HG03378 (cell line): Measurements from ENCODE around the gene SERTAD2.

ENCODE experiments used
- ATAC-seq: cut with Tn5 transposase; IDR thresholded peaks from one replicate; pipeline ENCODE4 v1.9.1; 2021; ENCODE audit warnings: mild to moderate bottlenecking, moderate library complexity; ENCODE audit not compliant: unreplicated experiment

Gene SERTAD2

DNA sequence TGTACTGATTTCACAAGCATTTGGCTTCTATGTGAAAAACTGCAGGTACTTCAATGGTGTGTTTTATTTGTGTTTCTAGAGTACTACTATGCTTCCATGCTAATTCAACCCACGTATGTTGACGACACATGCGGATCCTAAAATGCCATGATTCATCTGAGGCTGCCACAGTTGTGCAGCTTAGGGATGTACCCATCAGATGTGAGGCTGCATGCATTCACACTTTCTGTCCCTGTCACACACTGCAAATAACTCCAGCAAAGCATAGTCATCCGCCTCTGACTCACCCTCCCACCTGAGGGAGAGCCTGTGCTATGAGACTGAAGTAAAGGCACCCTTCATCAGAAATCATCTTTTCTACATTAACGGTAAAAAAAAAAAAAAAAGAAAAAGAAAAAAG is 22.1 kb upstream of the SERTAD2 start:
- no peak for ATAC-seq

DNA sequence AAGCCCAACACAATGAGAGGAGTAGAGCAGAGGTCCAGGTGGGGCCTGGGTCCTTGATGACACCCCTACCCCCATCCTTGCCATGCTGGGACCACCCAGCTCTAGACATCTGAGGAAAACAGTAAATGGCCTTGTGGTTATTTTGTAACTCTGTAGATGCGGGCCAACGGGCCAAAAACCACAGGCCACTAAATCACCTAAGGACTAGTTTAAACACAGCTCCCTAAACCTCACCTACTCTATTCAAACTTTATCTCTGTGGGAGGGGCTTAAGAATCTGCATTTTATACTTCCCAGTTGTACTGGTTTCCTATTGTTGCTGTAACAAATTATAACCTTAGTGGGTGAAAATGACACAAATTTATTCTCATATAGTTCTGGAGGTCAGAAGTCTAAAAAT is 19.0 kb upstream of the SERTAD2 start:
- no peak for ATAC-seq

DNA sequence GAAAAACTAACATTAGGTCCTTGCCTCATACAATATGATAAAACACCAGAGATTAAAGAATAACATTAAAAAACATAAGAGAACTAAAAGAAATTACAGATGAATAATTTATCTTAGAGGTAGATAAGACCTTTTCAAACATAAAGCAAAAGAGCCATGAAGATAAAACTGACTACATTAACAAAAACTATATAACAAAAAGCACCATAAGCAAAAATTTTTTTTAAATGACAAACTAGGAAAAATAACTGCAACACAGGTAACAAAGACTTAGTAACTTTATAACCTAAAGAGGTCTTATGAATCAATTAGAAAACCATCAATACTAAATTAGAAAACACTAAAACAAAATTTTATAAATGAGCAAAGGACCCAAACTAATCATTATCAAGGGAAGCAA is 16.3 kb upstream of the SERTAD2 start:
- ATAC-seq: no peak

DNA sequence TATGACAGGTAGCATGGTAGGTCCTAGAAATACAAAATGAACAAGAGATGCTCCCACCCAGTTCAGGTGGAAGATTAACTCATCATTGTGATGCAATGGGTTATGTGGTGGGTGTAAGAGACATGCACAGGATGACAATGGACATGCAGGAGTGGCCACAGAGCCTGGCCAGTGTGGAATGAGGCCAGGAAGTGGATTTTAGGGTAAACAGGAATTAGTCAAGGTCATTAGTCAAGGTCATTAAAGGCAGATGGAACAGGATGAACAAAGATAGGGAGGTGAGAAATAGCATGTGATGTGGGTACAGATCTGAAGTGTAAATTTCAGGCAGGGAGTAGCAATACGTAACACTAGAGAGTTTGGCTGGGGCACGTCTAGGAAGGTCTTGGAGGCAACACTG is 15.6 kb upstream of the SERTAD2 start:
- ATAC-seq: no peak

DNA sequence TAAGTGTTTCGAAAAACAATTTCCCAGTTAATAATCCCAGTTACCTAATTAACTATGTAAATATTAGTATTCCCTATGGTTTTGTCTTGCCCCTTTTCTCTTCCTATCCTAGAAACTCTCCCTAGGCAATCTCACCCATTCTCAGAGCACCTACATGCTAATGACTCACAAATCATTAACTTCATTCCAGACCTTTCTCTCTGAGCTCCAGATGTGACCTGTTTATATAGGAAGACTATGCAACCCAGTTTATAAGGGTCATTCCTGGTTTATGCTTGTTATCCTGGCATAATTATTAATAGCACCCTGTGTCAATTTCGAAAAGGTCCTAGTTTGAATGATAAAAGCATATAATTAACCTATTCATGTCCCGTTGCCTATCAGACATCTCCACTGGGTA is 14.8 kb upstream of the SERTAD2 start:
- no peak for ATAC-seq

DNA sequence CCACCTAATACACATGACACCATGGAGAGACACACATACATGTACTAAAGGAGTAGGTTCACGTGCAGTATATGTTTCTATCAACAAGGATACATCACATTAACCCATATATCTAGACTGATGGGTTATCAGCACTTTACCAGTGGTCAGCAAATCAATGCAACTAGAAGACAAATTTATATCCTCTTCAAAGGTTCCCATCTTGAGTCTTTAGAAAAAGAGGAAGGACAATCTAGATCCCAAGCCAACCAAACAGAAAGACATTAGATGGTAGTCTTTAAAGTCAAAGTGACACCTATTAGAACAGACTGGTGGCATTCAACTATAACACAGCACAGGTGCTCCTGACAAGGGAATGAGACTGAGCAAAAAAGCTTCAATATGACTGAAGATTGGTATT is 13.8 kb upstream of the SERTAD2 start:
- ATAC-seq: no peak

DNA sequence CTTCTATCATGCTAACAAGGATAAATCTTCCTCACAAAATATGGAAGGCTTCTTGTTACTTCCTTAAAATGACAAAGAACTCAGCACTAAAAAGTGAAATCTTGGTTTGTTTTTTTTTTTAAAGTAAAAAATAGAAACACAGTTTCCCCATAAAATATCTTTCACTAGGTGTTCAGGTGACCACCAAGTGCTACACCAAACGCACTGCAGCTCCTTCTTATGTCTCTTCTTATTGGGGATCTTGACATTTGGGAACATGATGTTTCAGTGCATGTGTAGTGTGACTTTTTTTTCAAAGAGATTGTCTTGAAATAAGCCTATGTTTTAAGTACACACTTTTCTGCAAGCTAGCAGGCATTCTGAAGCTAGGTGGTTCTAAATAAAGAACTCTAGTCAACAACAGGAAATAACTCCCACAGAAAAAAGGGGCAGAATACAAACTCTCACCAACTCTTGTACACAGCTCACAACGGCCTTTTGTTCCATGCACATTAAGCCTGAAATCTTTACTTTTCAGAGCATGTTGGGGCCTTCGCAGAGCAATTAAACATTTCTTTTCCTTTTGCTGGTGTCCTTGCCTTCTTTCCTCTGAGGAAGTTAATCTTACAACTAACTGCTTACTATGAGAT is 13.2 kb upstream of the SERTAD2 start:
- peak; percentile 69 for ATAC-seq

DNA sequence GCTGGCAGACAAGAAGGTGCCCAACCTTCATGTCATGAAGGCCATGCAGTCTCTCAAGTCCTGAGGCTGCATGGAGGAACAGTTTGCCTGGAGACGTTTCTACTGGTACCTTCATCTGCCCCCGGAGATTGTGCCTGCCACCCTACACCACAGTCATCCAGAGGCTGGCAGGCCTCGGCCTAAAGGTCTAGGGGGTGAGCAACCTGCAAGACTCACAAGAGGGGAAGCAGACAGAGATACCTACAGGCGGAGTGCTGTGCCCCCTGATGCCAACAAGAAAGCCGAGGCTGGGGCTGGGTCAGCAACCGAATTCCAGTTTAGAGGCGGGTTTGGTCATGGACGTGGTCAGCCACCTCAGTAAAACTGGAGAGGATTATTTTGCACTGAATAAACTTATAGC is 12.0 kb upstream of the SERTAD2 start:
- ATAC-seq: no peak

DNA sequence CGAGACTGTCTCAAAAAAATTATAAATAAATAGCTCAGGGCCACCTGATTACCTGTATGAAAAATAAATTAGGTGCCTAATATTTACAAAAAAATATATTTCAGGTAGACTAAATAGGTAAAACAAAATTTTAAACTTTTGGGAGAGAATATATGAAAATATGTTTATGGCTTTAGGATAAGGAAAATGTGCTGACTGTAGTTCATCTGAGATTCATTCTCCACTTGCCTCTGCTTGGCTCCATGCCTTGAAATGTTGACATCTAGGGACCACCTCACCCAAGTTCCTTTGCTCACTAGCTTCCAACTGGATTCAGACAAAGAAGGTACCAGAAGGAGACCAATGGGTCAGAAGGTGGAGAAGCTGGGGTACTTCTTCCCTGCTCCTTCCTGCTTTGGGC is 9.7 kb upstream of the SERTAD2 start:
- no peak for ATAC-seq

DNA sequence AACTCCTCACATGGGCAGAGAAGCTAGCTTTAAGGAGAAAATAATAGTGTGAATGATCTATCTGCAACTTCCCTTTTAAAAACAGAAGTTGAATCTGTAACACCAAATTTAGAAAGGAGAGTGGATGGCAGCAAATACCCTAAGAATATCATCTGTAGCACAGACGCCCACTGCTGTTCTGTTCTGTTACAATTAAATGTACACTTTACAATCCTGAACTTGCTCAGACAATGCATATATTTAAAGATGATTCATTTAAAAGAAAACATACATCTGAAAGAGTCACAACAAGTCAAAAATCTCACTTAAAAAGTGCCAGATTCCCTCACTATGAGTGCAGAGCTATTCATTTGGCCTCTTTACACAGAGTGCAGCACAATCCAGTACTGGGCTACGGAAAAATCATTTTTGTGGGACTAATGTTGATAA is 8.0 kb upstream of the SERTAD2 start:
- peak; percentile 41 for ATAC-seq

DNA sequence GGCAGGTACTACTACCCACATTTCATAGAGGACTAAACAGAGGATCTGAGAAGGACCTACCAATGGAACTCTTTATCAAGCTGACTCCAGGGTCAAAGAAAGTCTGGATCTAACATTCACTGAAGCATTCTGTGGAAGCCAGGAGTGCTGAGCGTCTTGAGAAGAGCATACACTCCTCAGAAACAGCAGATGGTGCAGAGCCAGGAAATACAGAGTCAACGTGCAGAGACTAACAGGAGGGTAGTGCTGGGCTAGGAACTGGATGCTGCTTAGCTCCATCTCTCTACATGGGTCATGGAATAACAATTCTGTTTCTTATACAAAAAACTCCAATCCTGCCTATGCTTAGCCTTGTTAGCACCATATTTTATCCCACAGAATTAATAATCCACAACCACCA is 5.5 kb upstream of the SERTAD2 start:
- no peak for ATAC-seq

DNA sequence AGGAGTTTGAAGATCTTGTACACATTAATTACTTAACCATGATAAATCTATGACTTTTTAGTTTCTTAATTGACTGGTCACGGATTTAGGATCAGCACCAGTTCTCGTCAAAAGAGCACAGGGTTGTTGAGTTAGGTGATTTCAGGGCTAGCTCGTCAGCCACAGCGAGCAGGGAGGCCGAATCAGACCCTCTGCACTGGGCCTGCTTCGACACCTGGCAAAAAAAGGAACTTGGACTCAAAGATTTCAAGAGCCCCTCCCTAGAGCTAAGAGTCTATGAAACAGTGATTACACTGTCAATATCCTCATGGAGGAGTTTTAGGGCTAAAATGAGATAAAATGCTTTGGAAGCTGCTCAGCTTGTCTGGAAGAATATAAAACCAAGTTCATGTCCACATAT is 4.6 kb upstream of the SERTAD2 start:
- ATAC-seq: no peak

DNA sequence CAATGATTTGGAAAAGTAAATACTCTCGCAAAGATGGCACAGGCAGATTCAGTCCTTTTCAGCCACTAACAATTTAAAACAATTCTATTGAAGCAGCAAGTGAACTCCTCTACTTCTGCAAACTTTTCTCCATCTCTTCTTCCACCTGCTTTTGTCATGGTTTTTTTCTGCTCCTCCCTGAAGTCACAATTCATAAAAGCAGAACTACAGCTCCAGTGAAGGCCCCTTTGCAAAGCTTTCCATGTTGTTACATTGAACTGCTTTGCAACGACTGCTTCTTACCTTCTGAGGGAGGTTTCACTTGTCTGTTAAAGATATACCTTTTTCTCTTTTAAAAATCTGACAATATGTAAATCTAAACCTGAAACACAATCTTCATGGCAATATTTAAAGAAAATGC is 3.7 kb upstream of the SERTAD2 start:
- no peak for ATAC-seq

DNA sequence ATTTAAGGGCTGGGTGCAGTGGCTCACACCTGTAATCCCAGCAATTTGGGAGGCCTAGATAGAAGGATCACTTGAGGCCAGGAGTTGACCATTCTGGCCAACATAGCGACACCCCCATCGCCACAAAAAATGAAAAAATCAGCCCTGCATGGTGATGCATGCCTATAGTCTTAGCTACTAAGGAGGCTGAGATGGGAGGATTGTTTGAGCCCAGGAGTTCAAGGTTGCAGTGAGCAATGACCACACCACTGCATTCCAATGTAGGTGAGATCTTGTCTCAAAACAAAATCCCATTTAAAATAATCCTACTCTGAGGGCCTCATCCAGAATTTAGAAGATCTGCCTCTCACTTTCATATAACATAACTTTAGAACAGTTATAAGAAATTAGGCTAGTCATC is 2.7 kb upstream of the SERTAD2 start:
- ATAC-seq: no peak

DNA sequence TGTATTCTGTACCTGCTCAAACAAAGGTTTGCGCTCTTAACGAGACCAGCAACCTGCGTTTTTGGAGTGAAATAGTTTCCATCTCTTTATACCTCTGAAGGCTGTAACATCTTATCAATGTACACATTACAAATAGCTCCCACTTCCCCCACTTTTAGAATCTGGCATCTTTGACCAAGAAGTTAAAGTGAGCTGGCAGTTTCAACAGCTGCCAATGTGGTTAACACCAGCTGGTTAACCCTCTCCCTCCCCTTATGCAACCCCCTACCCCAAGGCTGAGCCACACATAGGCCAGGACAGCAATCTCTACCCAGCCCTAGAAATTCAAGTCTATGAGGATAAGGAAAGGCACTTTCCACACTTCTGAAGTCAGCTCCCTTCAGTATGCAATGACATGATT is 2.2 kb upstream of the SERTAD2 start:
- ATAC-seq: no peak

DNA sequence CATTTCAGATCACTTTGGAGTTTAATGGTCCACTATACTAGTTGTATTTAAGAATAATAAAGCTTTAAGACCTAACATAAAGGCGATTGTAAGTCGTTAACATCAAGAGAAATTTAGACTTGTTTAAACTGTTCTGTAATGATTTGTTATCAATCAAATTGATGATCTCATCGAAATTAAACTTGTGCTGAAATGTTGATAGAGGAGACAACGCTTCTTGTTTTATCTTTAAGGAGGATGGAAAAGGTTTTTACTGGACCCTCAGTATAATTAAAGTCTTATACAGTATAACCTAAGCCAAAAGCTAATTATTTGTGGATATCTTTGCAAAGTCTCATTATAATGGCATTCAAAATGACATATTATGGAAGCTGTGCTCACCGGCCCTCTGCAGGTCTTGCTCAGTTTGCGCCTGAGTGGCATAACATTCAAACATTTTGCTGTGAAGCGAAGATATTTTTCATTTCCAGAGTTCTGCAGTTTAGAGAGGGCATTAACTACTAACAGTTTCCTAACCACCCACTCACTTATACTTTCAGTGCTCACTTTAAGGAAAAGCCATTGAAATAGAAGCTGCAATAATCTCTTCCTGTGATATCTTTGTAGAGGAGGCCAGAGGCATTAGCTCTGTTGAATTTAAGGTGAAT is 1.4 kb upstream of the SERTAD2 start:
- ATAC-seq: no peak

DNA sequence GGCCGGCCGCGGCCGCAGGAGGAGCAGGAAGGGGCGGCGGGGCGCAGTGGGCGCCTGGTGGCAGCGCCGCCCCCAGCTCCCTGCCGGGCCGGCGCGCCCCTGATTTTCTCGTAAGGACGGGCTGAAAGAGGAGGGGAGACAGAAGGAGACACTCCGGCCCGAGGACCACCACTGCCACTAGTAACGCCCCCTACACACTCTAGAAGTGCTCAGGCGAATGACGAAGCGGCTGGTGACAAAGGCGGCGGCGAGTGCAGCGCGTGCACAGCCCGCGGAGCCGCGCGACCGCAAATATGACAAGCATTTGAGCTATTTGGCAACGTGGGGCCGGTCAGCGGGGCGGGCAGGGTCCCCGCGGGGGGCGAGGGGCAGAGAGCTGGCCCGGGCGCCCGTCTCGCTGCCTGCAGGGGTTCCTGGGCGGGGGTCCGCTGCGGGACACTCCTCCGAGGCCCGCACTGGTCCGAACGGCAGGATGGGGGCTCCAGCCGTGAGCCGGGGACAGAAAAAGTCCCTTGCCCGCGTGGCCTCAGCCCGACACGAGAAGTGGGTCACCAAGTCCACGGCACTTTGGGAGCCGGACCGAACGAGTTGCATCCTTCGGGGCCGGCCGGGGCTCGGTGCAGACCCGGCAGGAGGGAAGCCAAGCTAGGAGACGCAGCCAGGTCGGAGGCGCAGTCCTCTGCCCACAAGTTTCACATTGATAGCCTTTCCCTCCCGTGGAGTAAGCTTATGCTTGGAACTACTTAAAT is 524 bp upstream of the SERTAD2 start:
- peak; percentile 23 for ATAC-seq

DNA sequence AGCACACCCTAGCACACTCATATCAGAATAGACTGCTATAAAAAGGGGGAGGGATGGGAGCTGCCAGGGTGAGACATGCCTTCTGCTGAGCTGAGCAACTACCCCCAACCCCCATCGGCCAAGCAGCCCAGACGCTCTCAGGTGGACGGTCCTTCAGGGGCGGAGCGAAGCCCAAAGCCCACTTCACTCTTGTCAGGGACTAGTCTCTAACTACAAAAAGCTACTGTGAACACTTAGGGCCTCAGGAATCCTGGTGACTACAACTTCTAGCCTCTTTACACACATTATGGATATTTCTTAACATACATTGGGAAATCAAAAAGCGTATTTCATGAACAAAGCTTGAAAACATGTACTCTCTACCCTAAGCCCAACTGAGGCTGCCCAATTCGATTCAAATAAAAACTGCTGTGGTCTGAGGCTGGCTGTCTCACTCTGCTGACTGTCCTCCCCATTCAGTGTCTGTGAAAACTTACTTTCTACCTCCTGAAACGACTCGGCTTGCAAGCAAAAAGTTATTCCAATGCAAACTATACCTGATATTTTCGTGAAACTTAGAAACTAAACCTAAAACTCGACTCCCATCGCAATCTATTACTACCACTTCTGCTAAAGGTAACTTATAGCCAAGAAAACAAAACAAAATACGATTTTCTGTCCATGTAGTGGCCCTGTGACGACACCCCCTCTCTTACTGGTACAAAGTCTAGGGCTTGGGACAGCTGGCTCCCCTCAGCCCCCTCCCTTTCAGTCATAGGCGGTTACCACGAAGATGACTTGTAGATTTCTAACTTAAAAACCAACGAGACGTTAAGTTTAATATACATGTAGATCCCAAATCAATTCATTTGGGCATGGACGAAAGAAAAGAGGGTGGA is 1.2 kb downstream of the SERTAD2 start:
- no peak for ATAC-seq

DNA sequence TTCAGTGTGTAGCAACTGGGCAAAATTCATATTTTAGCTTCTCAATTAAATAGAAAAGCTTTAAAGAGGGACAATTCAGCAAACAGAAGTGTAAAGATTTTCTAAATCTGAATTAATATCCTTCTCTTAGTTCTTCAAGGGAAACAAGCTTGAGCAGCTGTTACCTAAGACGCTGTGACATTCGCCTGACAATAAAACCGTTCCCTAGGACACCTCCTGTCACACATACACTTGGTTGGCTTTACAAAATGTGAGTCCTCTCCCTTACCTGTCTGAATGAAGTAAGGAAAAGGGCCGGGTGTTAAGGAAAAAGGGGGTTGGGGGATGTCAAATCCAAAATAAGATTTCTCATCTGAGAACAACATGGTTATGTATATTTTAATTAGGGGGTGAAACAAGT is 2.1 kb downstream of the SERTAD2 start:
- ATAC-seq: no peak

DNA sequence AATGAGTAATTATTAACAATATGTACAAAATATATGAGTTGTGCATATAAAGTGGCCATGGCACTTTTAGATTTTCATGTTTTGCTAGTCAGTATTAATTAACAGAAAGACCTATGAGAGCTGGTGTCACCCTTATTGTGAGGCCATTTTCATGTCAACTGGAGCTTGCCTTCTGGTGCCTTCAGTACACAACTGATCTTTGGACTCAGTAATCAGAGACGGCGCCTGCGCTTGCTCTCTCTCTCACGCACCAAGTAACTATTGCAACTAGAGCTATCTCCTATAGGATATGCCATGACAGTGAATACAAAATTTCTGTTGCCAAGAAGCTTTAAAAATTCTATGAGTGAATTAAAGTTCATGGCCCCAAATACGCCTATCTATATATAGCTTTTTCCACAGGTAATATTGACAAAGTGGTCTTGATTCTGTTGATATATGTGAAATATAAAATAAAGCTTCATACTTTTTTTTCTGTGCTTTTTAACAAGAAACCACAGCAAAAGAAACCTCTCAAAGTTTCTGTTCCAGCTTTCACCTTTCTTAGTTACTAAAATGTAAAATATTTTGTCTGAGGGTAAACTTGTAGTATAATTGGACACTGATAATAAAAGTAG is 2.9 kb downstream of the SERTAD2 start:
- no peak for ATAC-seq

DNA sequence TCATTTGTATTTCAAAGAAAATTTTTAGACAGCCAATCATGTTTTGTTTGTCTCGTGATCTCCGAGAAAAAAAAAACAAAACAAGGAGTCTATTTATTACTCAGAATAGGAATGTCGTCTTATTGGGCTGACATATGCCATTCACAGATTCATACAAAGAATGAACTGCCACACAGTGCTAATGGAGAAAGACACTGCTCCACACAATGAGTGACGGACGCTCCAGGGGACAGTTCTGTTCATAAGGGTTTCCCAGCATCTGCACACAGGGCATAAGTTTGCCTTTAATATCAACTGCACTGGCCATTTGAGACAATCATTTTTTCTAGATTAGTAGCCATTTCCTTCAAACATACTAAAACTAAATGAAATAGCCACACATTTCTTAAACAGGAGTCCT is 3.4 kb downstream of the SERTAD2 start:
- ATAC-seq: no peak
